SIG-M5 (cell line): ENCODE results near the gene NDUFS8.

Experiments
- DNase-seq: peaks from one replicate; lab custom pipeline; 2025; lab: John Stamatoyannopoulos, UW

Gene NDUFS8

GRCh38 chr11:68036717-68037239 lies 6.3 kb downstream of the NDUFS8 start:
- no peak for DNase-seq

- DNase-seq, result no peak
Measured at GRCh38 chr11:68037411-68038225, 7.1 kb downstream of the NDUFS8 start.

GRCh38 chr11:68038226-68038717 lies 7.8 kb downstream of the NDUFS8 start:
- DNase-seq, result no peak

DNA sequence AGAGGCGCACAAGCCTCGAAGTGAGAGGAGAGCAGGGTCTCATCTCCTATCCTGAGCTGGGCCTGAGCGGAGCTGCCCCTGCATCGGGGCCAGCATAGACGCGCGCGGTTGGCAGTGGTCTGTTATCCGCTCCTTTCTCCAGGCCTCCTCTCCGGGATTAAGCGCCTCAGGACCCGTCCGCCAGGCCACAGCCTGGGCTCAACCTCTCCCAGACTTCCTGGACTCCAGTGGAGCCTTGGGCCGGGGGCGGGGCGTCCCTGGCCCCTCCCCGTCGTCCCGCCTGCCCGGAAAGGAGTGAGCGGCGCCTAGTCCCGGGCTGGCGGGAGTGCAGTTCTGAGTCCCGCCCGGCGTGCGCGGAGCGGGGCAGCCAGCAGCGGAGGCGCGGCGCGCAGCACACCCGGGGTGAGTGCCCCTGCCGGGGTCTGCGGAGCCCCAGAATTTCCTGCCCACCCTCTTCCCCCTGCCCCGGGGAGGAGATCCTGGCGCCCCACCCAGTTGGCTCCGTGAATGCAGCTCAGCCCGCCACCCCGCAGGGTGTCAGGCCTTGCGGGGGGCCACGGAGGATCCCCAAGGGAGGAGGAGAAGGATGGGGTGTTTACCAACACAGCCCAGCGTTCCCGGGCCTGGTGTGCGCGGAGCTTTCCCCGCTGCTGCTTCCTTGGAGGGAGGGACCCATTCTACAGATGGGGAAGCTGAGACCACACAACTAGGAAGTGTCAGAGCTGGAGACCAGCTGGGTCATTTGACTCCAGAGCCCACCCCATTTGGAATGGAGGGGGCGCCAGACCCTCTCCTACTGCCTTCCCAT lies 8.4 kb downstream of the NDUFS8 start, which contains the start of gene TCIRG1:
Gene TCIRG1 (plus strand): TSS at position 308 of the 808 bp plus-strand sequence. CDS start 2,247 bp downstream, outside the sequence.
- DNase-seq, result no peak

- DNase-seq, result no peak
Measured at GRCh38 chr11:68039526-68040086, 9.1 kb downstream of the NDUFS8 start.

GRCh38 chr11:68040101-68040956 lies 9.8 kb downstream of the NDUFS8 start:
- peak; percentile 37 for DNase-seq

DNA sequence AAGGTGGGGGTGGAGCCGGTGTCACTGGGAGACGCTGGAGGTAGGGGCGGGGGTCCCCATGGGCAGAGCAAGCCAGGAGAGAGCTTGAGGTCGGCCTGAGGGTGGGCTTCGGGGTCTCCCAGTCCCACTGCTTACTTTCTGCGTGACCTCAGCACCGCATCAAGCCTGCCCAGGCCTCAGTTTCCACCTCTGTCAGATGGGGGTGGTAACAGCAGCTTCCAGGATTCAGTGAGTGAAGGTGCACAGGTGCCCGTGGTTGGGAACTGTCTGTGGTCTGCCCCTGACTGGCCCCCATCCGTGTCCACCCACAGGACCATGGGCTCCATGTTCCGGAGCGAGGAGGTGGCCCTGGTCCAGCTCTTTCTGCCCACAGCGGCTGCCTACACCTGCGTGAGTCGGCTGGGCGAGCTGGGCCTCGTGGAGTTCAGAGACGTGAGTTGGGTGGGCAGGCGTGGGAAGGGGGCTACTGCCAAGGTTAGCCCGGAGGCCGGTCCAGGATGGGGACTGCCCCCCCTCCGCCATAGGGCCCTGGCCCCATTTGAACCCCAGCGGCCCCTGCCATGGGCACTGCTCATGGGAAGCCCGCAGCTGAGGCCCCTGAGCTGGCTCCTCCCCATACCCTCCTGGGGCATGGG lies 10.6 kb downstream of the NDUFS8 start:
- DNase-seq, result no peak

DNA sequence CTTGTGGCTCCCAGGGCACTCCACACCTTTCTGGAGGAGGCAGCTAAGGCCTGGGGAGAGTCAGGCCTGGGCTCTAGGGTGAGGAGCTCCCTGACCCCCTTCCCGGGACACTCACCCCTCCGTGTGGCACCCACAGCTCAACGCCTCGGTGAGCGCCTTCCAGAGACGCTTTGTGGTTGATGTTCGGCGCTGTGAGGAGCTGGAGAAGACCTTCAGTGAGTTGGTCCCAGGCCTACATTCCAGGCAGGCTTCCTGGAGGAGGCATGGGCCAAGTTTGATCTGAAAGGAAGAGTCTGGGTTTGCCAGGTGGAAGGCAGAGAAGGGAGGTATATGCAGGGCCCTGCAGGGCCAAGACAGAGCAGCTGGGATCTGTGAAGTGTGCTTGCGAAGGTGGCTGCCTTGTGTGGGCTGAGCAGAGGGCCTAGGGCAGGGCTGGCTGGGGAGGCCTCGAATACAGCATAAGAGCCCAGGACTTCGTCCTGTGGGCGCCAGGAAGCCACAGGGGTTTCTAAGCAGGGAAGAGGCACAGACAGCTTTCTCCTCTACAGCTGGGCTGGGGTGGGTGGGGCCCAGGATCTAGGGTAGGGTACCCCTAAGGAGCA lies 11.2 kb downstream of the NDUFS8 start:
- no peak for DNase-seq

GRCh38 chr11:68042219-68043028 lies 11.9 kb downstream of the NDUFS8 start:
- DNase-seq, result no peak

DNA sequence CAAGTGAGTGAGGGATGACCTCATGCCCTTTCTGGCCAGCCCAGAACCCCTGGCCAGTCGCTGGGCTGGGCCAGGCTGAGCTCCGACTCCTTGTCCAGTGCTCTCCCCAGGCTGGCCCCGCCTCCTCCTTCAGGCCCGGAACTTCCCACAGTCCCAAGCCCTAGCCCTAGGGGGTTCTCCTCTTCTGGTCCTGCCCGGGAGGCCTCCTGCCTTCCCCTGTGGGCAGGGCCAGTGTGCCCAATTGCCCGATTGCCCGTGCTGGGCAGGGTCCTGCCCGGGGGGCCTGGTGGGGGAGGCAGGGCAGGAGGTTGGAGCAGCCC lies 12.5 kb downstream of the NDUFS8 start:
- no peak for DNase-seq

- DNase-seq, result peak; percentile 72
Measured at GRCh38 chr11:68043349-68044144, 13.1 kb downstream of the NDUFS8 start.

DNA sequence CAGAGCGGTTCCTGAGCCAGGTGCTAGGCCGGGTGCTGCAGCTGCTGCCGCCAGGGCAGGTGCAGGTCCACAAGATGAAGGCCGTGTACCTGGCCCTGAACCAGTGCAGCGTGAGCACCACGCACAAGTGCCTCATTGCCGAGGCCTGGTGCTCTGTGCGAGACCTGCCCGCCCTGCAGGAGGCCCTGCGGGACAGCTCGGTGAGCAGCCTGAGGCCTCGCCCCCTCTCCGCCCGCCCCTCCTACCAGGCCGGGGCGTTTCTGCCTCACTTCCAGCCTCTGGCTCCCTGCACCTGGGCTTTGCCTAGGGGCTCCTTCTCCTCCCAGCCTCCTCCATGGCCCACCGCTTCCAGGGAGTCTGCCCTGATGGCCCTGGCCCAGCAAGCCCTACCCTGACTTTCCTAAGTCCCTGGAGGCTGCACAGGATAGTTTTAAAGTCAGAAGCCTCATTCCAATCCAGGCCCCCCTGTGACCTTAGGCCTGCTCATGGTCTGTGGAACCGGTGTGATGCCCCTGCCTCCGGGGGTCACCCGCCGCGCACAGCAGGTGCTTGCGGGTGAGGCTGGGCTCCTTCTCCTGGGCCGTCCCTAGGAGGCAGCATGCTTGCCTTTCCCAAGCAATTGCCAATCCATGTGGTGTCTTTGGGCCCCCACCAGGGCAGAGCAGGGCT lies 13.8 kb downstream of the NDUFS8 start:
- DNase-seq, result no peak

DNA sequence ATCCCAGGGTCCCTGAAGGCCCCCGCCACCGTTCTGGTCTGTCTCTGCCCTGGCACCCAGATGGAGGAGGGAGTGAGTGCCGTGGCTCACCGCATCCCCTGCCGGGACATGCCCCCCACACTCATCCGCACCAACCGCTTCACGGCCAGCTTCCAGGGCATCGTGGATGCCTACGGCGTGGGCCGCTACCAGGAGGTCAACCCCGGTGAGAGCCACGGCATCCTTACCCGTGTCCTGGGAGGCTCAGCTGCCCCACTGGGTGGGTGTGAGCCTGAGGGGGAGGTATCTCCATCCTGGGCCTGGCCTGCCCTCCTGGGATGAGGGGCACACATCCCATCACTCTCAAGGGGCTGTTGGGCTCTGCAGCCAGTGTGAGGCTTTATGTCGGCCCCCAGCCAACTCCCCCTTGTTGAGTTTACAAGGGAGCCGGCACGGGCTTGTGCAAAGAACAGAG lies 14.4 kb downstream of the NDUFS8 start:
- no peak for DNase-seq

DNA sequence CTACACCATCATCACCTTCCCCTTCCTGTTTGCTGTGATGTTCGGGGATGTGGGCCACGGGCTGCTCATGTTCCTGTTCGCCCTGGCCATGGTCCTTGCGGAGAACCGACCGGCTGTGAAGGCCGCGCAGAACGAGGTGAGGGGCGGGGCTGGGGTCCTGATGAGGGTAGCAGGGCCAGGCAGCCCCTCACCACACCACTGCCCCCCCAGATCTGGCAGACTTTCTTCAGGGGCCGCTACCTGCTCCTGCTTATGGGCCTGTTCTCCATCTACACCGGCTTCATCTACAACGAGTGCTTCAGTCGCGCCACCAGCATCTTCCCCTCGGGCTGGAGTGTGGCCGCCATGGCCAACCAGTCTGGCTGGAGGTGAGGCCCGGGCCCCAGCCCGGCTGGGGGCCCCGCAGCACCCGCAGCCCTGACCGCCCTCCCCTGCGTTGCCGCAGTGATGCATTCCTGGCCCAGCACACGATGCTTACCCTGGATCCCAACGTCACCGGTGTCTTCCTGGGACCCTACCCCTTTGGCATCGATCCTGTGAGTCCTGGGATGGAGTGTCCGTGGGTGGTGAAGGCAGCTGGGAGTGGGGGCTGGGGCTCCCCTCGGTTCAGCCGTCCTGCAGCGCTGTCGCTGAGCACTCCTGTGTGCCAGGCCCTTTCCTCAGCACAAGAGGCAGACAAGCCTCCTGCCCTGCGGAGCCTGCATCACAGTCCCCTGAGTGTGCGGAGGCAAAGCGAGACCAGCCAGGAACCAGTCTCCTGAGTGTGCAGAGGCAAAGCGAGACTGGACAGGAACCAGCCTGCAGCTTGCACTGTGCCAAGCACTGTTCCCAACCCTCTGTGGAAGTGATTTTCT lies 17.2 kb downstream of the NDUFS8 start:
- DNase-seq, result no peak

- DNase-seq, result no peak
Measured at GRCh38 chr11:68048681-68049508, 18.4 kb downstream of the NDUFS8 start.
